GM18873 (cell line): ENCODE results near the gene CDC42EP3.
A peak's percentile ranks its signal among the peaks of the same experiment; 100 is the strongest.

Experiments used
- ATAC-seq: cut with Tn5 transposase; IDR thresholded peaks from one replicate; pipeline ENCODE4 v1.9.1; 2021; ENCODE audit warnings: mild to moderate bottlenecking, moderate library complexity, moderate number of reproducible peaks; ENCODE audit not compliant: unreplicated experiment, low FRiP score

The CDC42EP3 gene

DNA sequence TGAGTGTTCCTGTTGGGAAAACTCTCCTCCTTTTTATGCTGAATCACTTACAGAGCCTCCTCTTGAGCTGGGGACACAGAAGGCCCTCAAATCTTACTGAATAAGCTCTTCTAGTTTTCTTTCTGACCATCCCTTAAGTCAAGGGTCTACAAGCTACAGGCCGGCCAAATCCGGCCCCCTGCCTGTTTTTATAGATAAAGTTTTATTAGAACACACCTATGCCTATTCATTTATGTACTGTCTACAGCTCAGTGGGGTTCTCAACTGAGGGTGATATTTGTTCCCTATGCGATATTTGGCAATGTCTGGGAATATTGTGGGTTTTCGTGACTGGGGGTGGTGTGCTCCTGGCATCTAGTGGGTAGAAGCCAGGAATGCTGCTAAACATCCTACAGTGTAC lies 14.0 kb downstream of the CDC42EP3 start:
- ATAC-seq: no peak

DNA sequence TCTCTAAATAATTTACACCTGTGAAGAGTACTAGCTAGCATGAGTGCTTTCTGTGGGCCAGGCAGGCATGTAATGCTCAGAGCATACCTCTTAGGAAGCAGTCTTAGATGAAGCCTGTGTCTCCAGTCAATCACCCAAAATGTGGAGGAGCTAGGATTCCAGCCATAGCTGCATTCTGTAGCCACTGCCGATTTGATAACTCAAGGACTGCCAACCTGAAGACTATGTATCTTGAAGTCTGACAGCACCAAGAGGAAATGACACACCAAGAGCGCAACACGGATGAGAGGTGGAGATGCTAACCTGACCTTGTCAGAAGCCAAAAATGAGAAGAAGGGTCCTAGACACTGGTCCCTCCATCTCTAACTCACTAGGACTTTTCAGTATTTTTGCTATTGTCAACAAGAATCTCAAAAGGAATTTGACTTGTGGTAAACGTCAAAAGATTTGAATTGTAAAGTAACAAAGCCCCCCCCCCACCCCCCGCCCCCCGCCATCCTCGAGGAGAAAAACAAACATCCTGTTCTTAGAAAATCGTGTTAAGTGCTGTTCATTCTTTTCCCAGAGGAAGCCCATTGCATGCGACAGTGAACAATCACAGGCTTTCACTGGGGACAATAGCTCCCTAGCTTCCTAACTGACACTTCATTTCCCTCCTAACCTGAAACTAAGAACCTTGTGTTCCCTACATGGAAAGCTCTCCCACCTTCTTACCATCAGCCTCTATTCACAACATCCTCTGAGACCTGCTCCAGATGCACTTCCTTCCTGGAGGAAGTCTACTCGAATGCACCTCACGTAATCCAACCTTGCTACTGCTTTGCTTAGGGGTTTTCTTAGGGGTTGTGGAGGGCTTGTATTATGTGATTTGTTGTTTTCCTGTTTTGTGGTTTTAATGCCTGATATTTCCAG lies 14.7 kb downstream of the CDC42EP3 start:
- no peak for ATAC-seq

GRCh38 chr2:37654932-37655841 lies 16.3 kb downstream of the CDC42EP3 start:
- ATAC-seq: peak; percentile 79

DNA sequence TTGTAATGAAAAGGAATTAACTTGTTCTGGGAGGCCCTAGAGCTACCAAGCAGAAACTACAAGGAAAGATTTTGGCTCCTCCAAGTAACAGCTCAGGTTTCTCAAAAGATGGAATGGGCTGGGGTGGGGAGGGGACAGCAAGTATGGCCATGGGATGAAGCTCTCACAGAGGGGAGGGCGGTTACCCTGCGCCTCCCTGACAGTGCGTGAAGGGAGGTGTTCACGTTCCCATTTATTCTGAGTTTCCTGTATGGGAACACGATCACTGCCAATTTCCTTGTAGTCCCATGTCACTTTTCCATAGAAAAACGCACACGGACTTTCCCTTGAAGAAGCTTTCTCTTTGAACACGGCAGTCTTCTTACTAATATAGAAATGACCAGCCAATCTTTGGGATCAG lies 17.0 kb downstream of the CDC42EP3 start:
- ATAC-seq: no peak

DNA sequence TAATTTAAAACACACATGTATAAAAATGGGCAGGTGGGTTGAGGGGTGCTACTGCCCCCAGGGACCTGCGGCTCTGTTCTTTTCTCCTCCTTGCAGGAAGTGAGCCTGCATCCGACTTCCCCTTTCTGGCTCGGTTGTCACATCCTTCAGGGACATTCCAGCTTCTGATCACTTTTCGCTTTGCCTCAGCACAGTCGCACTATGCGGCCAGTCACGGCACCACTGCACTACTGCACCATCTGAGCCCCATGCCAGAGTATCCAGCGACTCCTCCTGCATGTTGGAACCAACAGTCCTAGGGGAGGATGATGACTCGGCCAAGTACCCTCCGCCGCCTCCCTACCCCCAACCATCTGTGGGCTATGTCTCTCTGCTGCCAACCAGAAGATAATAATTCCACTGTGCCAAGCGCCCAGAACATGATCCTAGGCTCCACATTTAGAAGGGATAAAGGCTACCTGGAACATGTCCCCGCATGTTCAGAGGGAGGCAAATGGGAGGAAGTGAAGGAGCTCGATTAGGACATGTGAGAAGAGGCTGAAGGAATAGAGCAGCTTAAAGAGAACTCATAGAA lies 17.6 kb downstream of the CDC42EP3 start:
- ATAC-seq: peak; percentile 37

DNA sequence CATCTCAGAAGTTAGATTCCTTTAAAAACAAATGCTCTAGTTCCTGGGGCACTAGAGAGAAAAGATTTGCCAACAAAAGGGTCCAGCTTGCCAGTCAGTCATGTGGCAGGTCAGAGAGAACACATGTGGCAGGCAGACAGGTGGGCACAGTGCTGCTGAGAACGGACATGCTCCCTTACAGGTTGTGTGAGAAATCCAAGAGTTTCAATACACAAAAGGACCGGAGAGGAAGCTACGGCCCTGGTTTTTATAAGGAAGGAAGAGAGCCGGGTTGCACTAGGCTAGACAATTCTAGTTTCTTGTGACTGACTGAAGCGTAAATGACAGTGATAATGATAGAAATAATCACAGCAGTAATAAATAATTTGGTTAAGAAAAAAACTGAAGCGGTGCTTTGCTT lies 18.3 kb downstream of the CDC42EP3 start:
- no peak for ATAC-seq

GRCh38 chr2:37652199-37652640 lies 19.2 kb downstream of the CDC42EP3 start:
- ATAC-seq: no peak

GRCh38 chr2:37650548-37651093 lies 20.8 kb downstream of the CDC42EP3 start:
- no peak for ATAC-seq

- no peak for ATAC-seq
These were observed 21.9 kb downstream of the CDC42EP3 start for GRCh38 chr2:37649518-37649917.

GRCh38 chr2:37648331-37649011 lies 23.0 kb downstream of the CDC42EP3 start:
- ATAC-seq: no peak

DNA sequence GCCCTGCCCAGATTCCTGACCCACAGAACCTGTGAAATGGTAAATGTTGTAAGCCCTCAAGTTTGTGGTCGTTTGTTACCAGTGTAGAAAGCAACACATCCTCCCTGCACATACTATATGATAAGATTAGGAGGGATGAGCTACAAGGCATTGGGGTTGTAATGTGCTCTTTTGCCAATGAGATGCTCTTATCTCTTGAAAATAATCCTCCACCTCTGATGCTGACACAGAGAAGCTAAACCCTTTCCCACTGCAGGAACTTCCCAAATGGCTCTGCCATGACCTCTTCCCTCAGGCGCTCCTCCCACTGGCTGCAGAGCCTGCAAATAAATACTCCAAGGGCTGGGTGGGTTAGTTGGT lies 23.5 kb downstream of the CDC42EP3 start:
- ATAC-seq: no peak

GRCh38 chr2:37645836-37646235 lies 25.6 kb downstream of the CDC42EP3 start:
- ATAC-seq: no peak

- no peak for ATAC-seq
These were observed 26.1 kb downstream of the CDC42EP3 start for GRCh38 chr2:37645362-37645761.

DNA sequence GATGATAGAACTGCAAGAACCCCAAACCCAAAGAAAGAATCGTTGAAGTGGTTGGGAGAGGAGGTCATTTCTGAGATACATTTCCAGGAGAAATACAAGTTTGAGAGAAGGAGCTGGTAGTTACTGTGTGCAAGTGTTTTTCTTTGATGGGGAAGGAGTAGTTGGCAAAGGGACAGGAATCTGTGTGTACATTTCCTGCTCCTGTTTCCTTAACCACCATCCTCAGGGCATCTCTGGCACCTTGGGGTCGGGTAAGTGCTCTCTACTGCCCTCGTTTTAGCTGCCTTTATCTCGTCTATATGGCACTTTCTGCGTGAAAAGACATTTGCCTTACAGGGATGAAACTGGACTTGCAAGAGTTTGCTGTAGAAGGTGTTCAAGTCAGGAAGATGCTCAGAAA lies 27.3 kb downstream of the CDC42EP3 start:
- ATAC-seq: no peak

DNA sequence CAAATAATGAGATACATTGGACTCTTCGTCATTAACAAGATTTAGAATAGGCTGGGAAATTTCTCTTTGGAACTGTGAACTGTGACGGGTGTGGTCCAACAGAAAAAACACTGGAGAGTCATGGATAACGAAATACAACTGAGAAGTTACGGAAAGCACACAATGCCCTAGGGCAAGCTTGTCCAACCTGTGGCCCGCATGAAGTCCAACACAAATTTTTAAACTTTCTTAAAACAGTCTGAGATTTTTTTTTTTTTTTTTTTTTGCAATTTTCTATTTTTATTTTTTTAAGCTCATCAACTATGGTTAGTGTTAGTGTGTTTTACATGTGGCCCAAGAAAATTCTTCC lies 27.7 kb downstream of the CDC42EP3 start:
- ATAC-seq: no peak

GRCh38 chr2:37642907-37643729 lies 28.3 kb downstream of the CDC42EP3 start:
- no peak for ATAC-seq

DNA sequence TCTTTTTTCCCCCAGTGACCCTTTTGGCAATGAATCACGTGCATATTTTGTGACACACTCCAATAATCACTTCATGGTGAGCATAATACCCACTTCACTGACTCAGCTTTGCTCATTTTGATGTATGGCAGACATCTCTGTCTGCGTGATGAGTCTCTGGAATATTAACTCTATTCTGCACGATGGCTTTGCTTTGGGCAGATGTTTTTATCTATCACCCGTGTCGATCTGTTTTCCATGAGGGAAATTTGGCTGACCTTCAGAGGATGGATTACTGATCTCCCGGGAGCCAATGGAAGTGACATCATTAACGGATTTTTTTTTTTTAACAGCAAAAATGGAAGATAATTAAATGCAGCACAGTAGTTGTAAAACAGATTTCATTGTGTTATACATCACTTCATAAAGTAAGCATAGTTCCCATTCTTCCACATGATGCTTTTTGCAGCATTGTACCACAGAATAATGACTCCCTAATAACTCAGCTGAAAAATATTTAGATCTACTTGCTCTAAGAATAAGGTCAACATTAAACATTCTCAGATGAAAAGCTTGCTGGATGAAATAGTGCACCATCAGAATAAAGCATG lies 29.8 kb downstream of the CDC42EP3 start:
- ATAC-seq: no peak

- ATAC-seq: no peak
These were observed 31.8 kb downstream of the CDC42EP3 start for GRCh38 chr2:37639631-37640030.

- no peak for ATAC-seq
These were observed 32.5 kb downstream of the CDC42EP3 start for GRCh38 chr2:37638973-37639372.
